Measurements from ENCODE around the gene GNAO1.

GRCh38 chr16:56207421-56207820, 16.1 kb downstream of the GNAO1 start:
- TF ChIP-seq CTCF (IDR thresholded peaks at IDR 0.05; ENCODE audit: insufficient read depth, low read length), result no peak
- no peak for TF ChIP-seq SPI1 (IDR thresholded peaks at IDR 0.05; ENCODE audit: borderline replicate concordance, low read depth)
- no peak for TF ChIP-seq POLR2AphosphoS5 (IDR thresholded peaks at IDR 0.05; ENCODE audit: low read depth)
- no peak for TF ChIP-seq REST (IDR thresholded peaks at IDR 0.05; ENCODE audit: insufficient replicate concordance, low read depth)
